Measurements from ENCODE around the gene UBE2L3.
"Not testable (repeated sequence)": the region's sequence is repeated elsewhere in the genome, so short reads cannot be mapped to it uniquely, and the experiment has no call there.

UBE2L3 gene

DNA sequence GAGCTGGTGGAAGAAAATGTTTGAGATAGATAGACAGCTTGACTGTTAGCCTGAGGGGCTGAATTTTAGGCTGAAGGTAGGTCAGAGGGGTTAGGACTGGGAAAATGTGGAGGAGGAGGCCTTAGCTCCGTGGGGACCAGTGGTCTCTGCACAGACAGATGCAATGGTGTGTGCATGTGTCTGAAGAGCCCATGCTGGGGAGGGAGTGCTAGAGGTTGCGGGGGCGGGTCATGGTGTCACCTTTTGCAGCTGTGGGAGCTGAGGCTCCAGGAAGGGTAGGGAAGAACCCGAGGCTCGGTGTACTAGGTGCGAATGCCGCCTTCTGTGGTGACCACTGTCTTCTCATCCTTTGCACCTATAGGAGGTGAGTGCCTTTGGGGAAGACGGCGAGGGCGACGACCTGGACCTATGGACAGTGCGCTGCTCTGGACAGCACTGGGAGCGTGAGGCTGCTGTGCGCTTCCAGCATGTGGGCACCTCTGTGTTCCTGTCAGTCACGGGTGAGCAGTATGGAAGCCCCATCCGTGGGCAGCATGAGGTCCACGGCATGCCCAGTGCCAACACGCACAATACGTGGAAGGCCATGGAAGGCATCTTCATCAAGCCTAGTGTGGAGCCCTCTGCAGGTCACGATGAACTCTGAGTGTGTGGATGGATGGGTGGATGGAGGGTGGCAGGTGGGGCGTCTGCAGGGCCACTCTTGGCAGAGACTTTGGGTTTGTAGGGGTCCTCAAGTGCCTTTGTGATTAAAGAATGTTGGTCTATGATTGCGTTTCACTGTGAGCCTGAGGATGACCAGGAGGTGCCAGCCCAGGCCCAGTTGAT is 76.2 kb downstream of the UBE2L3 start:
- peak overlapping the region in 3 of 5 donors; percentile 29 to 81 (median 78) for H3K4me3 ChIP-seq (ENCODE audit: low read depth in 1 of 5, low read length in 5 of 5)
- no peaks in the 10 kb centered on the region for H3K9me3 ChIP-seq (ENCODE audit: control insufficient read depth in 5 of 5, low read length in 5 of 5)
- H3K27ac ChIP-seq (ENCODE audit: low read depth, low read length), result no peak overlapping the region
- H3K36me3 ChIP-seq (ENCODE audit: control insufficient read depth in 5 of 5, insufficient read depth in 5 of 5, low read length in 5 of 5), result peaks cover 0 to 6% (median 0%) of the 10 kb centered on the region in 5 donors
- peak overlapping the region in 2 of 5 donors; percentile 80 to 83 for H3K9ac ChIP-seq (ENCODE audit: low read length in 5 of 5)
- no peaks in the 10 kb centered on the region for H3K27me3 ChIP-seq (ENCODE audit: control insufficient read depth in 5 of 5, insufficient read depth in 4 of 5, low read length in 5 of 5)
- H3K4me1 ChIP-seq (ENCODE audit: control insufficient read depth in 5 of 5, insufficient read depth in 5 of 5, low read length in 5 of 5), result peaks cover 2 to 32% (median 22%) of the 10 kb centered on the region in 5 donors

DNA sequence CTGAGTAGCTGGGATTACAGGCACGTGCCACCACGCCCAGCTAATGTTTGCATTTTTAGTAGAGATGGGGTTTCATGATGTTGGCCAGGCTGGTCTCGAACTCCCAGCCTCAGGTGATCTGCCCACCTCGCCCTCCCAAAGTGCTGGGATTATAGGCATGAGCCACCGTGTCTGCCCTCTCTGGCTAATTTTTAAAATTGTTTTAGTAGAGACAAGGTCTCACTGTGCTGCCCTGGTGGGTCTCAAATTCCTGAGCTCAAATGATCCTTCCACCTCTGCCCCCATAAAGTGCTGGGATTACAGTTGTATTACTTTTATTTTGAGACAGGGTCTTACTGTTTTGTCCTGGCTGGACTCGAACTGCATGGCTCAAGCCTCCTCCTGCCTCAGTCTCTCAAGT is 78.0 kb downstream of the UBE2L3 start:
- H3K27me3 ChIP-seq (ENCODE audit: control insufficient read depth in 5 of 5, insufficient read depth in 4 of 5, low read length in 5 of 5); H3K9ac ChIP-seq (ENCODE audit: low read length in 5 of 5): not testable (repeated sequence)

DNA sequence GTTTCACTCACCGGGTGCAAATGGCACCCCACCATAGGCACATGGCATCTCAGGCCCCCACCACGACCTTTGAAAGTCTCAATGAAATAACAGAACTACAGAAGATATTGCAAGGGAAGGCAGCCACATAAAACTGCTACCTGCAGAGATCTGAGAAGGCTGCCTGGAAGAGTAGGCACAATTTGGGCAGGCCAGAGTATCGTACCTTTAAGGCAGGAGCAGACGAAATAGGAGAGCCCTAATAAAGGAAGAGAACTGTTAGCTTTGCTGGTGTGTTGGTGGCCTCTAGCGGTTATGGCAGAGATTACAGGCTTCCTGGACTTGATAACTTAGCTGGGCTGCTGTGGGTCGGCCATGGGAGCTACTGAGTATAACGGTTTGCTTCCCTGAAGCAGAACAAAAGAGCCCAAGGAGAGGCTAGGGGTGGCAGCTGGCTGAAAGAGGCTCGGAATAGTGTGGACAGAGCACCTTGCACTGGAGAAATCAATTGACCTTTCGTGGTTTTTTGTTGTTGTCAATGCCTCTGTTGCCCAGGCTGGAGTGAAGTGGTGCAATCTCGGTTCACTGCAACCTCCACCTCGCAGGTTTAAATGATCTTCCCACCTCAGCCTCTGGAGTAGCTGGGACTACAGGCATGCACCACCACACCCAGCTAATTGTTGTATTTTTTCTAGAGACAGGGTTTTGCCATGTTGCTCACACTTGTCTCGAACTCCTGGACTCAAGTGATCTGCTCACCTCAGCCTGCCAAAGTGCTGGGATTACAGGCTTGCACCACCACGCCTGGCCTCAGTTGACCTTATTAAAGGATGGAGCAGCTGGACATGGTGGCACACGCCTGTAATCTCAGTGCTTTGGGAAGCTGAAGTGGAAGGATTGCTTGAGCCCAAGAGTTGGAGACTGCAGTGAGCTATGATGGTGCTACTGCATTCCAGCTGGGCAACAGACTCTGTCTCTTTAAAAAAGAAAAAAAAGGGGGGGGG is 79.4 kb downstream of the UBE2L3 start:
- H3K27me3 ChIP-seq (ENCODE audit: control insufficient read depth in 5 of 5, insufficient read depth in 4 of 5, low read length in 5 of 5), result no peaks in the 10 kb centered on the region
- H3K4me1 ChIP-seq (ENCODE audit: control insufficient read depth in 5 of 5, insufficient read depth in 5 of 5, low read length in 5 of 5), result peaks cover 0 to 34% (median 22%) of the 10 kb centered on the region in 5 donors
- peaks cover 0 to 6% (median 0%) of the 10 kb centered on the region in 5 donors for H3K36me3 ChIP-seq (ENCODE audit: control insufficient read depth in 5 of 5, insufficient read depth in 5 of 5, low read length in 5 of 5)
- H3K4me3 ChIP-seq (ENCODE audit: low read depth in 1 of 5, low read length in 5 of 5), result no peak overlapping the region
- no peaks in the 10 kb centered on the region for H3K9me3 ChIP-seq (ENCODE audit: control insufficient read depth in 5 of 5, low read length in 5 of 5)
- H3K27ac ChIP-seq (ENCODE audit: low read depth, low read length), result no peak overlapping the region
- no peak overlapping the region for H3K9ac ChIP-seq (ENCODE audit: low read length in 5 of 5)

More for the DNA sequence above, 78.0 kb downstream of the UBE2L3 start:
- not testable (repeated sequence) for H3K36me3 ChIP-seq (ENCODE audit: control insufficient read depth in 5 of 5, insufficient read depth in 5 of 5, low read length in 5 of 5); H3K9me3 ChIP-seq (ENCODE audit: control insufficient read depth in 5 of 5, low read length in 5 of 5); H3K4me3 ChIP-seq (ENCODE audit: low read depth in 1 of 5, low read length in 5 of 5); H3K27ac ChIP-seq (ENCODE audit: low read depth, low read length)
- H3K4me1 ChIP-seq (ENCODE audit: control insufficient read depth in 5 of 5, insufficient read depth in 5 of 5, low read length in 5 of 5), result peaks cover 2 to 32% (median 22%) of the 10 kb centered on the region in 5 donors

DNA sequence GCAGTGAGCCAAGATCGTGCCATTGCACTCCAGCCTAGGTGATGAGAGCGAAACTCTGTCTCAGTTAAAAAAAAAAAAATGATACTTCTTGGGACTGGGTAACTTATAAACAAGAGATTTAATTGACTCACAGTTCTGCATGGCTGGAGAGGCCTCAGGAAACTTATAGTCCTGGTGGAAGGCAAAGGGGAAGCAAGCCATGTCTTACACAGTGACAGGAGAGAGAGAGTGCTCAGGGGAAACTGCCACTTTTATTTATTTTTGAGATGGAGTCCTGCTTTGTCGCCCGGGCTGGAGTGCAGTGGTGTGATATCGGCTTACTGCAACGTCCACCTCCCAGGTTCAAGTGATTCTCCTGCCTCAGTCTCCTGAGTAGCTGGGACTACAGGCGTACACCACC is 82.8 kb downstream of the UBE2L3 start:
- no peak overlapping the region for H3K9ac ChIP-seq (ENCODE audit: low read length in 5 of 5)
- no peaks in the 10 kb centered on the region for H3K9me3 ChIP-seq (ENCODE audit: control insufficient read depth in 5 of 5, low read length in 5 of 5)
- peaks cover 0 to 3% (median 0%) of the 10 kb centered on the region in 5 donors for H3K27me3 ChIP-seq (ENCODE audit: control insufficient read depth in 5 of 5, insufficient read depth in 4 of 5, low read length in 5 of 5)
- peaks cover 0 to 27% (median 17%) of the 10 kb centered on the region in 5 donors for H3K4me1 ChIP-seq (ENCODE audit: control insufficient read depth in 5 of 5, insufficient read depth in 5 of 5, low read length in 5 of 5)
- H3K27ac ChIP-seq (ENCODE audit: low read depth, low read length), result no peak overlapping the region
- H3K36me3 ChIP-seq (ENCODE audit: control insufficient read depth in 5 of 5, insufficient read depth in 5 of 5, low read length in 5 of 5), result no peaks in the 10 kb centered on the region
- H3K4me3 ChIP-seq (ENCODE audit: low read depth in 1 of 5, low read length in 5 of 5), result no peak overlapping the region

DNA sequence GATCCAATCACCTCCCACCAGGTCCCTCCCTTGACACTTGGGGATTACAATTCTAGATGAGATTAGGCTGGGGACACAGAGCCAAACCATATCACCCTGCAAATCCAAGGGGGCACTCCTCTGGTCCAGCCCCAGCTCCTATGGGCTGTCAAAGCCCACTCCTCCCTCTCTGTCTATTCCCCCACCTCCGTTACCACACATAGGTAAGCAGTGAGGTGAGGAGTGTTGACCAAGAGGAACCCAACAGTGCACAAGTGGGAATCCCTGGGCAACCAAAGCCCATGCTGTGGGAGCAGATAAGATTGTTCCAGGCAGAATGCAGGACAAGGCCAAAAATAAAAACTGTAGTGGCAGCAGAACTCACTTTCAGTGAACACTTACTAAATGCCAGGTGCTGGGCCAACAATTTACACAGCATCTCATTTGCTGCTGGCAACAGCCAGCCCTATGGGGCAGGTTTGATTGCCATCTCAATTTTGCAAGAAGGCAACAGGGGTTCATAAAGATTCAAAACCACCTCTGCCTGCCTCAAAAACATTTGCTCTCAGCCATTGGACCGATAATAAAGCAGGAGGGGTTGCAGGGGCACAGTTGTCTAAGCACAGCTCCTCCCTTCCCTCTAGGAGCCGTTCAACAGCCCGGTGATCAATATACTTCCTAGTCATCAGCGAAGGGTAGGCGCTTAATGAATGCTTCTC is 83.5 kb downstream of the UBE2L3 start:
- H3K27me3 ChIP-seq (ENCODE audit: control insufficient read depth in 5 of 5, insufficient read depth in 4 of 5, low read length in 5 of 5), result peaks cover 0 to 3% (median 0%) of the 10 kb centered on the region in 5 donors
- no peaks in the 10 kb centered on the region for H3K9me3 ChIP-seq (ENCODE audit: control insufficient read depth in 5 of 5, low read length in 5 of 5)
- H3K4me3 ChIP-seq (ENCODE audit: low read depth in 1 of 5, low read length in 5 of 5), result peak overlapping the region; percentile 45 to 73 (median 66)
- H3K36me3 ChIP-seq (ENCODE audit: control insufficient read depth in 5 of 5, insufficient read depth in 5 of 5, low read length in 5 of 5), result no peaks in the 10 kb centered on the region
- H3K27ac ChIP-seq (ENCODE audit: low read depth, low read length), result no peak overlapping the region
- H3K9ac ChIP-seq (ENCODE audit: low read length in 5 of 5), result peak overlapping the region in 3 of 5 donors; percentile 59 to 75 (median 70)
- peaks cover 0 to 27% (median 17%) of the 10 kb centered on the region in 5 donors for H3K4me1 ChIP-seq (ENCODE audit: control insufficient read depth in 5 of 5, insufficient read depth in 5 of 5, low read length in 5 of 5)

DNA sequence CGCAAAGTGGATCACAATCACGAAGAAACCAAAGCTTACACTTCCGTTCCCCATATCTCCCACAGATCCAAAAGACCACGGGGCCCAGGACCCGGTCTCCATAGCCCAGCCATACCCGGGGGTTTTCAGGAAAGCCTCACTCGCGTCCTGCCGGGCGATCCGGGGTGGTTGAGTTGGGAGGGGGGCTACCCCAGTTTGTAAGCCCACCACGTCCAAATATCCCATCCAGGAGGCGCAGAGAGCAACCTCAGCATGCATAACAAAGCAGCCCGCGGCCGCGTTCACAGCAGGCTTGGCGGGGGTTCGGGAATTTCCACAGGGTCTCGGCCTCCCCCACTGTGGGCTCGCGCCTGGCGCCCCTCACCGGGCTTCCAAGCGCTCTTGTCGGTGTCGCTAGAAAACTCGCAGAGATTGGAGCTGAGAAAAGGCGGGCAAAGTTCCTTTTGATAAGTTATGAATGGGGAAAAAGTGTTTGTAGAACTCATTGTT is 84.1 kb downstream of the UBE2L3 start:
- Histone ChIP-seq H3K27me3 (ENCODE audit: control insufficient read depth in 5 of 5, insufficient read depth in 4 of 5, low read length in 5 of 5) (peaks cover 0 to 4% (median 1%) of the 10 kb centered on the region in 5 donors), H3K36me3 (ENCODE audit: control insufficient read depth in 5 of 5, insufficient read depth in 5 of 5, low read length in 5 of 5) (no peaks in the 10 kb centered on the region), H3K9me3 (ENCODE audit: control insufficient read depth in 5 of 5, low read length in 5 of 5) (no peaks in the 10 kb centered on the region), H3K9ac (ENCODE audit: low read length in 5 of 5) (peak overlapping the region in 4 of 5 donors; percentile 2 to 75 (median 64)), H3K4me1 (ENCODE audit: control insufficient read depth in 5 of 5, insufficient read depth in 5 of 5, low read length in 5 of 5) (peaks cover 0 to 25% (median 17%) of the 10 kb centered on the region in 5 donors), H3K4me3 (ENCODE audit: low read depth in 1 of 5, low read length in 5 of 5) (peak overlapping the region; percentile 45 to 73 (median 66)), H3K27ac (ENCODE audit: low read depth, low read length) (no peak overlapping the region)

DNA sequence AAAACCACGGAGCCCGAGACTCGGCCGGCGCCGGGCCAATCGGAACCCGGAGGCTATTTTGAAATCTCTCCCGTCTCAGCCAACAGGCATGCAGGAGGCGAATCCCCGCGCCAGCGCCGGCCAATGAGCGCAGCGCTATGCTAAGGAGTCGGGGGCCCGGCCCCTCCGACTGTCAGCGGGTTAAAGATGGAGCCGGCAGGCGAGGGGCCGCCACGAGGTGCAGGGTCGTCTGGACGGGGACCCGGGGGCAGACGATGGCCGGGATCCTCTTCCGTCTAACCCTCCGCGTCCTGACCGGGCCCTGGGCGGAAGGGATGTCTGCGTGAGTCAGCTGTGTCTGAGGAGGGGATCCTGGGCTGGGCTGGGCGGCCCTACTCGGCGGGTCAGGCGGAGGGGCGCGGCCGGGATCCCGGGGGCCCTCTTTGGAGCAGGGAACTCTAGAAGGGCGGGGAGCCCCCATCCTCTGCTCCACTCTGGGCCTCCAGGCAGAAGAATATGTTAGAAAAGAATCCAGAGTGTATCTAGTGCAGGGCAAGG is 84.6 kb downstream of the UBE2L3 start:
- Histone ChIP-seq H3K4me1 (ENCODE audit: control insufficient read depth in 5 of 5, insufficient read depth in 5 of 5, low read length in 5 of 5) (peaks cover 0 to 23% (median 17%) of the 10 kb centered on the region in 5 donors), H3K9me3 (ENCODE audit: control insufficient read depth in 5 of 5, low read length in 5 of 5) (no peaks in the 10 kb centered on the region), H3K36me3 (ENCODE audit: control insufficient read depth in 5 of 5, insufficient read depth in 5 of 5, low read length in 5 of 5) (no peaks in the 10 kb centered on the region), H3K27me3 (ENCODE audit: control insufficient read depth in 5 of 5, insufficient read depth in 4 of 5, low read length in 5 of 5) (peaks cover 0 to 9% (median 4%) of the 10 kb centered on the region in 5 donors), H3K9ac (ENCODE audit: low read length in 5 of 5) (peak overlapping the region in 3 of 5 donors; percentile 59 to 75 (median 70)), H3K4me3 (ENCODE audit: low read depth in 1 of 5, low read length in 5 of 5) (peak overlapping the region in 4 of 5 donors; percentile 60 to 73 (median 68)), H3K27ac (ENCODE audit: low read depth, low read length) (no peak overlapping the region)

DNA sequence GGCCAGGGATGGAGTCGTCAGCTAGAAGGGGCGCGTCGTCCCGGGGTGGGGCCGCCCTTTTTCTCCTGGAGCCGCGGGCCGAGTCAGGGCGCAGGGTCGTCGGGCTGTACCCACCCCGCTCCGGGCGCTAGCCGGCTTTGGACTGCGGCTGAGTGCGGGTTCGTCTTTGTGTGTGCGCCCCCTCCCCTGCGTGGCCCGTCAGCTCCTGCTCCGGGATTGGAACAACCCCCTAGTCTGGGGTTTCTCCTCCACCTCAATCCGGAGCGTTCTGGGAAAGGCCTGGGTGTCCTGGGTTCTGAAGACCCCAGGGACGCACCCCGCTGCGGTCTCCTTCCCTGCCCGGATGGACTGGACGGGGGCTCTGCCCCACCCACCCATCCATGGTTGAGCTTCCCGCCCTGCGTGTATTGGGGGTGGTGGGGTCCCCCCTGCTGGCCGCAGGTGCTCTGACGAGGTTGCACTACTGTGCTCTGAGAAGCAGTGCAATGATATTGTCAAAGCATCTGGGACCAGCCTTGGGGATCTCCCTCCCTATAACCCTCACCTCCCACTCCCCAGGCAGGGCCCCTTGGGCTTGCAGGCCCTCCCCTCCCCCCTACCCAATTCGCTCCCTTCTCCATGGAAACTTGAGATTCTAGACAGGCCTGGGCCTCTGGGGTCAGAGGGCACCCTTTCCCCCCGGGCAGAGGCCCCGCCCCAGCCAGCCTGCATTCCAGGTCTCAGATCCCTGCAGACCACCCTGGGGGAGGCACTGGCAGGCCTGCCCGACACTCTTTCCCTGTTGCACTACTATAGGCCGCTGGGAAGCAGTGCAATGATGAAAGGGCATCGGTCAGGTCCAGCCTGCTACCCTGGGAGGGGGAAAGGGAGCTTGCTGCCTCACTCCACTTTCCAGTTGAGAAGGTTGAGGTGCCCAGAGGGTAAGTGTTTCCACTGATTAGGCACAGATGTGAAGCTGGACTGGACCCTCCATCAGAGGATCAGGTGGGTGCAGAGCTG is 85.3 kb downstream of the UBE2L3 start:
- H3K9ac ChIP-seq (ENCODE audit: low read length in 5 of 5), result peak overlapping the region in 1 of 5 donors; percentile 75
- H3K27ac ChIP-seq (ENCODE audit: low read depth, low read length), result no peak overlapping the region
- H3K4me1 ChIP-seq (ENCODE audit: control insufficient read depth in 5 of 5, insufficient read depth in 5 of 5, low read length in 5 of 5), result peaks cover 0 to 31% (median 22%) of the 10 kb centered on the region in 5 donors
- no peaks in the 10 kb centered on the region for H3K9me3 ChIP-seq (ENCODE audit: control insufficient read depth in 5 of 5, low read length in 5 of 5)
- H3K4me3 ChIP-seq (ENCODE audit: low read depth in 1 of 5, low read length in 5 of 5), result peak overlapping the region in 4 of 5 donors; percentile 60 to 73 (median 68)
- H3K27me3 ChIP-seq (ENCODE audit: control insufficient read depth in 5 of 5, insufficient read depth in 4 of 5, low read length in 5 of 5), result peaks cover 0 to 10% (median 4%) of the 10 kb centered on the region in 5 donors
- H3K36me3 ChIP-seq (ENCODE audit: control insufficient read depth in 5 of 5, insufficient read depth in 5 of 5, low read length in 5 of 5), result no peaks in the 10 kb centered on the region

Measured in subcutaneous abdominal adipose tissue (tissue), 5 donors.